Limb (tissue), 2 donors: Measurements from ENCODE around the gene NUDT1.

Experiments used
- DNase-seq, 2 donors: peaks; one replicate each; pipeline ENCODE4 v3.0.0-alpha.2; 2016; ENCODE audit errors: extremely low spot score in 2 of 2

Gene NUDT1

DNA sequence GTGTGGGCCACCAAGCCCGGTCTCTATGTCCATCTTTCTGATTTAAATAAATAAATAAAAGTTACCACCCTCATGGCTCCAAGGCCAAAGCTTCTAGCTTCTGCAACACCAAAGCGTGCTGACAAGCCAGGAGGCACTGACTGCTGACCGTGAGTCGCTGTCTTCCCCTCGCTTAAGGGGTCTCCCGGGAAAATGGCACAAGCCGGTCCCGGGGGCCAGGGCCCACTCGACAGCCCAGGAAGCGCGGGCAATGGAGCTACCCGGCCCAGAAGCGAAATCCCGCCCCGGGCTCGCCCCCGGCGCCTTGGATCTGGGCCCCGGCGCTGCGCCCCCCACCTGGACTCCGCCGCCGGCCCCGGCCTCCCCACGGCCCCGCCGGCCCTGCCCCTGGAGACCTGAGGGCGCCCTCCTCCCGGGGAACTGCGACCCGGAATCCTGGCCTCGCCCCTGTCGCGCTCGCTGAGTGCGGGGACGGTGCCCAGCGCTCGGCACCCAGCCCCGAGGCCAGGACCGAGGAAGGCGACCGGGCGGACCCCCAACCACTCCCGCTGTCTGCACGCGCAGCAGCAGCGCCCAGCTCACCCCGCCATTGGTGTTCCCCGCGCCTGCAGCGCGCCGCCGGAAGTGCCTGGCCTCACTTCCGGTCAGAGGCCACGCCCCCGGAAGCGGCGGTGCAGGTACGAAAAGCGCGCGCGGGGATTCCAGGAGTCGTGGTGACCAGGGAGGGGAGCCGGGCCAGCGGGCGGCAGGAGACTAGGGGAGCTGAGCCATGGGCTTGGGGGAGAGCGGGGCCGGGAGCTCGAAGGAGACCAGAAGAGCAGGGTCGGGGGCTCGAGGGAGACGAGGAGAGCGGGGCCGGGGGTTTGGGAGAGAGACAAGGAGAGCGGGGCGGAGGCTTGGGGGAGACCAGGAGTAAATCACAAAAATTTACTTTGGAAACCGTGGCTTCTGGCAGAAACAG, at the start of gene NUDT1, which contains the start of gene MRM2:
Gene NUDT1 (plus strand): TSS at position 647 of the 961 bp plus-strand sequence. CDS start 2,349 bp downstream, outside the sequence.
Gene MRM2 (minus strand): TSS at position 626 of the 961 bp plus-strand sequence. CDS start 36 bp downstream, at position 590.
- DNase-seq, result peak; percentile 83 to 88

DNA sequence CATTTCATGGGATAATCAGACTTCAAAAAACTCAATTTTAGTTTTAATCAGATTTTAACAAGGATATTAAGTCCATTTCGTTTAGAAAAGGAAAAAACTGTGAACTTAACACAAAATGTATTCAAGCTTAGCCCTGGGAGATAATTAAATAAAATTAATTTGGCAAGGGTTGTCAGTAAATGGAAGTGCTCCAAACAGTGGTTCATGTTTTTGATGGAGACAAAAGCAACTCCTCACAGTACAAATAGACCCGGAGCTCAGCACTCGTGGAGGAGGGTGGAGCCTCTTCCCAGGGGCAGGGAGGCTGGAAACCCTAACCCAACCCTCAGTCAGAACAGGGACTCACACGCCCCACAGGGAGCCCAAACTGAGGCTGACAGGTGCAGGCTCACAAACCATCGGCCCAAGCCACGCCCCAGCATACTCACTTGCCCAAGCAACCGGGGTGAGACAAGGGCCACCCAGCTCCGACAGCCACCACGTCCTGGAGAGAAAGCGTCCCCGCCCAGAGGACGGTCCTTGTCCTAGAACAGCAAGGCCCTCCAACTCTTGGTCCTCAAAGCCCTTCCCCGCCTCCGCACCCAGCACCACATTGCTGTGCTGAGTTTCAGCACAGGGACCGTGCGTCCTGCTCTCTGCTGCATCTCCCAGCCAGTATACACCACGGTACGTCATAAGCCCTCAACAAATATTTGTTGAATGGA, 49.0 kb upstream of the NUDT1 start:
- no peak for DNase-seq

GRCh38 chr7:2193575-2194305, 48.3 kb upstream of the NUDT1 start:
- DNase-seq, result no peak

DNA sequence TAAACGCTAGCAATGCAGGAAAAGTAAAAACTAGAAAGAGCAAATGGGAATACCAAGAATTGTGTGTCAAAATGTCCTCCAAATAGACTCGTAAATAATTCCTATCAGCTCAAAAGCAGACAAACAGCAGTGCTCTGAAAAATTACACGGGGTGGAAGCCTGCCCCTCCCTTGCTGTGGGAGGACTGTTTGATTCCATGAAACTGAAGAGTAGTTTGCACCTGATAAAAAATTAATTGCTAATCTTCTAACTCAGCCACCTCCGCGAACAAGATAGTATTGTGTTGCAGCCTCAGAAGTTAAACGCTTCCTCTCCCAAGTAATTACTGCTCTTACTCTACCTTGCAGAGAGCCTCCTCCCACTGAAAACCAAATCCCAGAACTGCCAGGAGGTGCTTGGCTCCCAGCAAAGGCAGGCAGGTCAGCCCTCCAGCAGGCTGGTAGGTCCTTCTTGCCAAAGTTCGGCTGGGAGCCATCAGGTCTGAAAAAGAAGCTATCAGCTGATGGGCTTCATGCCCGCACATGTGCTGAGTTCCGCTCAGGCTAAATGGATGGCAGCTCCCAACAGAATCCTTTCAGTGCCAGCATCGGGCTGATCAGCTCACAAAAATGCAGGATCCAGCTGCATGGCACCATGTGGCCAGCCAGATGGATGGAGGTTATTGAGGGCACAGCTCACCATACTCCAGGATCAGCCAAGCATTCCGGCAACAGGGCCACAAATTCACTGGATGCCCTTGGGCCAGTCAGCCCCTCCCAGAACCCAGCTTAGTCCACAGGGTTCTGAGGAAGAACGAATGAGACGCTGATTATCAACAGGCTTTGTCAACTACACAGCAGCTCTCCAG, 46.4 kb upstream of the NUDT1 start:
- DNase-seq, result no peak

DNA sequence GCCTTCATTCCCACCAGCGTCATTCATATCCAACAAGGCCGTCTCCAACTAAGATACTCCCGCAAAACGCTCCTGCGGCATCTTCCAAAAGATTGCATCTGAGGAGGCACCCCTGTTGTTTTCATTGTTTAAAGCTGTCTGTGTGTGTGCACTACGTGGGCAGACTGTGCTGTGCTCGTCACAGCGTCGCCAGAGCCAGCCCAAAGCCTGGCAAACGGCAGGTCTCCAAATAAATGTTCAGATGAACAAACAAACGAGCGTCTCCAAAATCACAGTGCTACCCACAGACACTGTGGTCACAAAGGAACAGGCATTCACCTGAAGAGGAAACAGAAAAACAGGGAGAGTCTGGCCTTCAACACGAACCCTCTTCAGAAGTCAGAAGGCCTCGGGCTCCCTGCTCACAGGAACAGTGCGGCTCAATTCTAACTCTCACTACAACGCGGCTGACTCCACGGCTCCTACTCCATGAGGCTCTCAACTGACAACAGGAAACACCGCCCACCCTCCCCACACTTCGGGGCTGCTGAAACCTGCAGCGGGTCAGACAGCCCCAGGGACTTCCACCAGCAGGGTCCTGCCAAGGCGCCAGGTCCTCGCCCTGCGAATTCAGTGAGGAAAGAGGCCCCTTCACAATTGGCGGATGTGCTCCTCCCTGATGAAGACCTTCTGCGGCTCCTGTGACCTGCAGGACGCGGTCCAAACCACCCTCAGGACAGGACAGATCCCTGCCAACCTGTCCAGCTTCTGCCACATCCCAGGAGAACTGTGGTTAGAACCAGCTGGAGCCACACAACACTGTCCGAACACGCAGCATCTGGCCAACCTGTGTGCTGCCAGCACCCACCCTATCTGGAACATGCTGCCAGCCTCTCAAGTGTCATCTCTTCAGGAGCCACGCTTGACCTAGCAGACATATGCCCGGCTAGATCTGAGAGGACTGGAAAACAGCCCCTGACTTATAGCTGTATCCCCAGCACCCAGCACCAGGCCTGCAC, 45.3 kb upstream of the NUDT1 start:
- DNase-seq, result no peak

DNA sequence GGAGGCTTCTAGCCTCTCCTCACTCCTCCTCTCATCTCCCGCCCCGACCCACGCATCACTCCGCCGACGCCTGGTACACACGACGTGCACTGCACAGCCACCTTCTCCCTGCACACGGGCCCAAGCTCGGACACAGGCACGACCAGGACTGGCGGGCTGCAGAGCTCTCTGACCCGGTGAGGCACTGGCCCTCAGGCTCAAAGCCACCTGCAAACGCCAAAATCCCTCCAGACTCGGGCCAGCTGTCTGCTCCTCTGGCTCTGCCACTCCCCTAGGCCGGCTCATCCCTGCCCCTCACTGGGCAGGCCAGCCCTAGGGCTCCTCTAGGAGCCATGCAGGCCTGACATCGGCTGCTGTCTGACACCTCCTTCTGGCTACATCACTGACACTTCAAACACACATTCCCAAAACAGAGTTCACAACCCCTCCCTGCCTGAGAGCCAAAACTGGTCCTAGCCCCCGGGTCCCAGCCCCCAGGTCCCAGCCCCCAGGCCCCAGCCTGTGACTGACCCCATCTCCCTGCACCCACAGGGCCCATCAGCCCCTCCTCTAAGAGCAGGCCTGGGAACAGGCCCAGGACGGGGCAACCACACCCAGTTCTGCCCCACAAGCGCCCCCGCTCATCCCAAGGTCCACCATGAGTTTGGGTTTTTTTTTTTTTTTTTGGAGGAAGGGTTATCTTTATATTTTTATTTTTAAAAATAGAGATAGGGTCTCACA, 44.4 kb upstream of the NUDT1 start:
- DNase-seq, result no peak

- DNase-seq, result no peak
Observed at GRCh38 chr7:2198206-2198605, 43.8 kb upstream of the NUDT1 start.

DNA sequence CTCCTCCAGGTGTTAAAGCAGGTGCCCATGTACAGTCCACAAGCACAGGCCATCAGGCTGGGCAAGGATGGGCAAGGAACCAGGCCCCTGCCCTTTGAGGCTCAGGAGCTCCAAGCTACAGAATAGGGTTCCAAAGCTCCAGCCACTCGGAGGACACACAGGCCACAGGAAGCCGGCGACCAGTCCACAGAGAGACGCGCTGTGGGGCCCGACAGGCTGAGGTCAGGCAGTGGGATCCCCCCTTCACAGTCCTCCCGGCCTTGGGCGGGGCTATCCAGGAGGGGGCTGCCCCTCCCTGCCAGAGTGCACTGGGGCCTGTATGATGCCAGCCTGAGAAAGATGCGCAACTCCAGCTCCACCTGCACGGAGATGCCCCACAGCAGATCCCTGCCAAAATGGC, 43.3 kb upstream of the NUDT1 start:
- DNase-seq, result no peak

DNA sequence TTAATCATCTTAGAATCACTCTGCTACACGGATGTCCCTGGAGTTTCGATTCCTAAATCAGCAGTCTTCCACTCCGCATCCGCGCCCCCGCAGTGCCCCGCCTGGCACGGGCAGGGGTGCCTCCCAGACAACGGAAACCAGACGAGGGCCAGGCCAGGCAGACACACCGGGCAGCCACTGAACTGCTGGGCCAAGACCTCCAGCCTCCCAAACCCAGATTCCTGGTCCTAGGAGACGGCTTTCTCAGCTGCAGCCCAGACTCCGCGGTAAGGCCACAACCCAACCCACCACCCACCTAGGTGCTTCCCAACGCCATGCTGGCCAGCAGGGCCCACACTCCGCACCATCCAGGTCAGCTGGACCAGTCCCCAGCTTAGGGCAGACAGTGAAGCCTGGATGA, 42.5 kb upstream of the NUDT1 start:
- DNase-seq, result no peak

GRCh38 chr7:2199956-2200583, 42.0 kb upstream of the NUDT1 start:
- DNase-seq, result no peak

DNA sequence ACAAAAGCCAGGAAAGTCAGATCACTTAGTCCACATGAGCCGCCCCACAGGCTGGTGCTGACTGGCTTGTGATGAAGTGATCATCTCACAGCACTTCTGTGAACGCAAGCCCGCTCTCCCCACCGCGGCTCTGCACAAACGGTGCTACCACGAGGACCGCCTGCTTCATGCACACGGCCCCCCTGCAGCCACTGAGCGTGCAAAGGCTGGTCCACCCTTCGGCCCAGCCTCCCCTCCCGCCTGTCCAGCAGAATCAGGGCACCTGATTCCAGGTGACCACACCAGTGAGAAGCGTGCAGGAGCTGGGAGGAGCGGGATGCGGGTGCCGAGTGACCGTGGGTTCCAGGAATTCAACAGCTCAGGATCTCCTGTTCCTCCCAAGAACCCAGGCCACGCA, 41.4 kb upstream of the NUDT1 start:
- DNase-seq, result no peak

GRCh38 chr7:2201128-2201527, 40.9 kb upstream of the NUDT1 start:
- DNase-seq, result no peak

DNA sequence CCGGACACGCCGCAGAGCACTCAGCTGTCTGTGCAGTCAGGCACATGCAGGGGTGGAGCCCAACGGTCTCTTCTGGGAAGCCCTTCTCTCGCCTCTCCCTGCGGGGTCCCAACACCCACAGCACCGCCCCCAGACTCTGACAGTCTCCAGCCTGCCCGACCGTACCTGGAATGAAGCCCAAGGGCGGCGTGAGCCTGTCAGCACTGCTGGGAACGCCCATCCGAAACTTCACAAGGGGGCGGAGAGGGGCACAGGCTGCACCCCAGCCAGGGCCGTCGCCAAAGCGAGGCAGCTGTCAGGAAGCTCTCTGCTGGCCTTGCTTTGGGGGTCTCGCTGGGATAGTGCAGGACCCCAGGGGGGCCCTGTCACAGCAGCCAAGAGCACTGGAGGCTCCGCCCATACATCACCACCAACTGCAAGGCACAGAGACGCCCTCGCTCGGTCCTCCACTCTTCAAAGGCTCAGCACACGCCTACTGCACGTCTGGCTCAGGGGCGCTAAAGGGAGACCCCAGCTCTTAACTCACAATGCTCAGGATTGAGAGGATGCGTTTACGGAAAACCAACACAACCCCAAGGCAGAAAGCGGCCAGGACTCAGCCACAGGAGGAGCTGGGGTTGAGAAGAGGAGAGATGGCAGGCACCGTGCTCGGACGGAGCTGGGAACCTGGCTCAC, 40.2 kb upstream of the NUDT1 start:
- DNase-seq, result no peak

GRCh38 chr7:2202361-2202761, 39.7 kb upstream of the NUDT1 start:
- no peak for DNase-seq

- no peak for DNase-seq
Observed at GRCh38 chr7:2202901-2203765, 38.9 kb upstream of the NUDT1 start.

DNA sequence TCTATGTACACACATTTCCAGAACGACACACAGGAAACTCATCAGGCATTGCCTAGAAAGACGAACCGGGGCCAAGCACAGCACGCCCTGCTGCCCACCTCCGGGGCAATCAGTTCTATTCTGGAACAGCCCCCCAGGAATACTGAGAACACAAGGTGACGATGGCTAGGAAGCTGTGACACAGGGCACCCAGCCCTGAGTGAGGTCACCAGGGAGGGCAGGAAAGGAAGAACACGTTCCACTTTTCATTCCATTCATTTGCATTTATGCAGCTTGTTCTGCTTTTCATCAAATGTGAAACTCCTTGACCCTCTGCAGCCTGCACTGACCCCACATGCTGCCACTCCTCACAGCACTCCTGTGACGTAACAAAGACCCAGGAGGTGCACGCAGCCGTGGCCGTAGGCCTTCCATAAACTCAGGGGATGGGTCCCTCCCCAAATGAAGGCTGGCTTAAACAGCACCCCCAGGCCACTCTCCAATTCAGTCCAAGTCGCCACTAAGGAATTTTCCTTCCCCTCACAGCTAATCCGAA, 38.2 kb upstream of the NUDT1 start:
- DNase-seq, result no peak

- DNase-seq, result no peak
Observed at GRCh38 chr7:2204446-2204845, 37.6 kb upstream of the NUDT1 start.
